PC-9 (cell line): ENCODE data around the gene SNAPC2. TPM values are rescaled to one million over a fixed set of nuclear protein-coding genes. Genes with fewer than 3 reads are reported as not detected.

Source experiments
- total RNA-seq: library from RNA; stranded (reverse); gene quantifications from 2 replicates; pipeline ENCODE4 v1.2.3, GENCODE V29; 2021

The SNAPC2 gene
- total RNA-seq, 1 experiment from 2014 or later = 37.5 TPM

Other genes with a start within 250 kb of the SNAPC2 start
- not detected in 2 replicates for gene MCEMP1, start 243.2 kb upstream of the SNAPC2 start, total RNA-seq
- 81.2 and 103 TPM in 2 replicates for gene TRAPPC5, start 239.5 kb upstream of the SNAPC2 start, total RNA-seq
- not detected in 2 replicates for gene FCER2, start 218.2 kb upstream of the SNAPC2 start, total RNA-seq
- gene CLEC4G, start 188.2 kb upstream of the SNAPC2 start, total RNA-seq = not detected in 2 replicates
- not detected in 2 replicates for gene CD209, start 172.8 kb upstream of the SNAPC2 start, total RNA-seq
- gene CLEC4M, start 157.1 kb upstream of the SNAPC2 start, total RNA-seq = not detected in 2 replicates
- 13.1 and 19.2 TPM in 2 replicates for gene EVI5L, start 90.1 kb upstream of the SNAPC2 start, total RNA-seq
- 12.9 and 20.3 TPM in 2 replicates for gene PRR36, start 45.9 kb upstream of the SNAPC2 start, total RNA-seq
- gene LRRC8E, start 31.8 kb upstream of the SNAPC2 start, total RNA-seq = 24.1 and 24.4 TPM in 2 replicates
- 52.4 and 54.0 TPM in 2 replicates for gene MAP2K7, start 16.5 kb upstream of the SNAPC2 start, total RNA-seq
- gene TGFBR3L, start 5.5 kb upstream of the SNAPC2 start, total RNA-seq = 2.0 and 2.3 TPM in 2 replicates
- gene CTXN1, start 5.8 kb downstream of the SNAPC2 start, total RNA-seq = 54.5 and 71.2 TPM in 2 replicates
- gene TIMM44, start 23.3 kb downstream of the SNAPC2 start, total RNA-seq = 72.8 and 74.6 TPM in 2 replicates
- 101 and 108 TPM in 2 replicates for gene ELAVL1, start 85.3 kb downstream of the SNAPC2 start, total RNA-seq
- gene CCL25, start 132.4 kb downstream of the SNAPC2 start, total RNA-seq = not detected in 2 replicates
- gene FBN3, start 229.3 kb downstream of the SNAPC2 start, total RNA-seq = 0.05 TPM in 1 of 2 replicates, not detected in the other